A549 (cell line): ENCODE results near the gene RELL2. TPM values are rescaled to one million over a fixed set of nuclear protein-coding genes. Genes with fewer than 3 reads are reported as not detected.

Experiments
- ATAC-seq, 2 experiments: fragments of 200-7000 bp in 1 of 2; fragments of >200 bp in 1 of 2; cut with Nextera tagmentation in 1 of 2; cut with Tn5 transposase in 1 of 2; 3 replicates each; pipeline versions ENCODE4 v1.8.0 to v1.9.1; 2018 to 2020; ENCODE audit warnings: mild to moderate bottlenecking in 1 of 2, moderate library complexity in 1 of 2
- CTCF ChIA-PET: fragments of 300-600 bp; sonication (Branson Sonifier 250); formaldehyde crosslinking; extraction: SDS; loops from one replicate; lab custom pipeline; 2021; ENCODE audit warnings: antibody characterized with exemption, inconsistent platforms; lab: Yijun Ruan, JAX
- POLR2A ChIA-PET: fragments of 350-600 bp; formaldehyde crosslinking; extraction: SDS; loops from one replicate; lab custom pipeline; 2021; ENCODE audit warnings: antibody characterized with exemption, inconsistent platforms; lab: Yijun Ruan, JAX
- DNase-seq, 2 experiments: peaks; one replicate each; pipeline versions ENCODE4 v3.0.0 to v3.0.0-alpha.2; 2011 to 2016; ENCODE audit warnings: low read depth in 1 of 2, low spot score in 1 of 2
- FAIRE-seq: peaks from 2 replicates; lab custom pipeline; 2011; peaks lifted over from hg19 to GRCh38; lab: Jason Lieb, UNC
- H3K27ac ChIP-seq, 2 experiments: fragments of >200 bp; sonication (Bioruptor Twin); formaldehyde crosslinking; 3 replicates each; pipeline ENCODE4 v1.5.1; 2016 to 2017
- H3K4me1 ChIP-seq: fragments of >200 bp; sonication (Bioruptor Twin); formaldehyde crosslinking; 3 replicates; pipeline ENCODE4 v1.6.1; 2016
- H3K4me2 ChIP-seq: fragments of >200 bp; sonication (Bioruptor Twin); formaldehyde crosslinking; 3 replicates; pipeline ENCODE4 v1.6.1; 2016
- H3K4me3 ChIP-seq: fragments of >200 bp; sonication (Bioruptor Twin); formaldehyde crosslinking; 3 replicates; pipeline ENCODE4 v1.5.1; 2016
- H3K9me3 ChIP-seq: fragments of >200 bp; sonication (Bioruptor Twin); formaldehyde crosslinking; 3 replicates; pipeline ENCODE4 v1.6.1; 2016
- CHD2 ChIP-seq: fragments of 150-350 bp; IDR thresholded peaks from 2 replicates; pipeline ENCODE4 v1.6.1; 2014; ENCODE audit warnings: low read length; ENCODE audit not compliant: partially characterized antibody
- EHMT2 ChIP-seq: fragments of 200-600 bp; sonication (generic); IDR thresholded peaks from 2 replicates; pipeline ENCODE4 v1.6.1; 2016; ENCODE audit warnings: antibody characterized with exemption, low read depth, mild to moderate bottlenecking, moderate library complexity
- EP300 ChIP-seq, 2 experiments: fragments of >200 bp; sonication (Bioruptor Twin); formaldehyde crosslinking; IDR thresholded peaks; 2 replicates in 1 of 2; 3 replicates in 1 of 2; pipeline ENCODE4 v1.6.1; 2016 to 2017
- FOXS1 ChIP-seq: fragments of 250-450 bp; sonication (Bioruptor Pico); IDR thresholded peaks from 2 replicates; pipeline ENCODE4 v1.5.0; 2020; ENCODE audit warnings: mild to moderate bottlenecking, moderate library complexity
- HDAC2 ChIP-seq: fragments of 200-600 bp; sonication (generic); IDR thresholded peaks from 2 replicates; pipeline ENCODE4 v1.6.1; 2016
- HOXA7 ChIP-seq: fragments of 250-450 bp; sonication (Bioruptor Pico); IDR thresholded peaks from 2 replicates; pipeline ENCODE4 v1.5.0; 2020; ENCODE audit warnings: mild to moderate bottlenecking, moderate library complexity
- HOXB13 ChIP-seq: fragments of 250-450 bp; sonication (Bioruptor Pico); IDR thresholded peaks from 2 replicates; pipeline ENCODE4 v1.5.0; 2020; ENCODE audit warnings: low read depth, mild to moderate bottlenecking, moderate library complexity
- JUN ChIP-seq, 2 experiments: fragments of >200 bp; sonication (Bioruptor Twin); formaldehyde crosslinking; IDR thresholded peaks; 2 replicates in 1 of 2; 3 replicates in 1 of 2; pipeline ENCODE4 v1.6.1; 2016 to 2017
- MAZ ChIP-seq: fragments of 150-350 bp; IDR thresholded peaks from 2 replicates; pipeline ENCODE4 v1.6.1; 2014; ENCODE audit warnings: antibody characterized with exemption, low read depth, low read length, borderline replicate concordance
- MYC ChIP-seq: IDR thresholded peaks from 2 replicates; pipeline ENCODE4 v1.6.1; 2012; ENCODE audit warnings: mild to moderate bottlenecking, inconsistent platforms, low read length, improper control_type of control experiment, borderline replicate concordance
- PHF8 ChIP-seq: fragments of 200-600 bp; sonication (generic); IDR thresholded peaks from 2 replicates; pipeline ENCODE4 v1.6.1; 2016; ENCODE audit warnings: low read depth, mild to moderate bottlenecking, antibody characterized with exemption, moderate library complexity, borderline replicate concordance
- SMC3 ChIP-seq: fragments of >200 bp; sonication (Bioruptor Twin); formaldehyde crosslinking; IDR thresholded peaks from 3 replicates; pipeline ENCODE4 v1.6.1; 2018; ENCODE audit warnings: inconsistent platforms
- TFCP2L1 ChIP-seq: fragments of 250-450 bp; sonication (Bioruptor Pico); IDR thresholded peaks from 2 replicates; pipeline ENCODE4 v1.5.0; 2021; ENCODE audit warnings: mild to moderate bottlenecking
- ZFP36 ChIP-seq: fragments of 450-650 bp; IDR thresholded peaks from 2 replicates; pipeline ENCODE4 v1.6.1; 2014; ENCODE audit warnings: borderline replicate concordance; ENCODE audit not compliant: partially characterized antibody
- ZSCAN20 ChIP-seq: fragments of 250-450 bp; sonication (Bioruptor Pico); IDR thresholded peaks from 2 replicates; pipeline ENCODE4 v1.8.0; 2022; ENCODE audit warnings: mild to moderate bottlenecking, moderate library complexity
- WGBS: methylation state at CpG from one replicate; pipeline ENCODE4 v1.1.6; 2017; ENCODE audit errors: missing lambda C conversion rate; 5-methylcytosine and 5-hydroxymethylcytosine counted together
- polyA plus RNA-seq, 4 experiments: library from polyadenylated mRNA; depleted of rRNA in 3 of 4; stranded (reverse); fragments of >200 nt; fragmentation: RNase III in 1 of 4; extraction: RNeasy Plus Mini Kit Qiagen cat#74134 plus additional on column Dnase treatment in 1 of 4; gene quantifications; 2 replicates in 3 of 4; 3 replicates in 1 of 4; pipeline ENCODE4 v1.2.3, GENCODE V29; 2011 to 2017
- TF ChIP-seq, protein P1 (sequence below): fragments of 200-600 bp; sonication (generic); IDR thresholded peaks from 2 replicates; pipeline ENCODE4 v1.6.1; 2016; ENCODE audit warnings: antibody characterized with exemption, mild to moderate bottlenecking, moderate library complexity
- TF ChIP-seq, protein P2 (sequence below): IDR thresholded peaks from 2 replicates; pipeline ENCODE4 v1.6.1; 2012
- TF ChIP-seq, protein P3 (sequence below): fragments of >200 bp; sonication (Bioruptor Twin); formaldehyde crosslinking; IDR thresholded peaks from 2 replicates; pipeline ENCODE4 v1.6.1; 2016
- TF ChIP-seq, protein P4 (sequence below): fragments of >200 bp; sonication (Bioruptor Twin); formaldehyde crosslinking; IDR thresholded peaks from 3 replicates; pipeline ENCODE4 v1.6.1; 2016
- TF ChIP-seq, protein P5 (sequence below): IDR thresholded peaks from 2 replicates; pipeline ENCODE4 v1.6.1; 2012

The RELL2 gene
- polyA plus RNA-seq, 2 of the 4 experiments (the other 2 are of a cell fraction): 3.6 to 6.5 TPM

DNA sequence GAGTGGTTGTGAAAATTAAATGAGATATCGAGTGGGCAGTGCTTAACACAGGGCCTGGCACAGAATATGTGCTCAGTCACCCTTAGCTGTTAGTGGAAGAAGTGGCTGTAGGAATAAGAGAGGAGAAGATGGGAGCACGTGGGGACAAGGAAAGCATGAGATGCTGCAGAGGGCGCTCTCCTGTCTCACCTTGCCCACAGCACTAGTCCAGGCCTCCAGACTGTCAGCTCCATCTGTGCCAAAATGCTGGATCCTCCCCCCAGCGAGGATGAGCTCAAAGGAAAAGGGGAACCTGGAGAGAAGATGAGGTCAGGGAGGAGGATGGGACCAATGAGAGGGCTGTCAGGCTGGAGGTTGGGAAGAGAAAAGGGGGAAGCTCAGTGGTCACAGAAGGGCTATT lies 32.7 kb downstream of the RELL2 start (continued):
- TF ChIP-seq, protein P1, sequence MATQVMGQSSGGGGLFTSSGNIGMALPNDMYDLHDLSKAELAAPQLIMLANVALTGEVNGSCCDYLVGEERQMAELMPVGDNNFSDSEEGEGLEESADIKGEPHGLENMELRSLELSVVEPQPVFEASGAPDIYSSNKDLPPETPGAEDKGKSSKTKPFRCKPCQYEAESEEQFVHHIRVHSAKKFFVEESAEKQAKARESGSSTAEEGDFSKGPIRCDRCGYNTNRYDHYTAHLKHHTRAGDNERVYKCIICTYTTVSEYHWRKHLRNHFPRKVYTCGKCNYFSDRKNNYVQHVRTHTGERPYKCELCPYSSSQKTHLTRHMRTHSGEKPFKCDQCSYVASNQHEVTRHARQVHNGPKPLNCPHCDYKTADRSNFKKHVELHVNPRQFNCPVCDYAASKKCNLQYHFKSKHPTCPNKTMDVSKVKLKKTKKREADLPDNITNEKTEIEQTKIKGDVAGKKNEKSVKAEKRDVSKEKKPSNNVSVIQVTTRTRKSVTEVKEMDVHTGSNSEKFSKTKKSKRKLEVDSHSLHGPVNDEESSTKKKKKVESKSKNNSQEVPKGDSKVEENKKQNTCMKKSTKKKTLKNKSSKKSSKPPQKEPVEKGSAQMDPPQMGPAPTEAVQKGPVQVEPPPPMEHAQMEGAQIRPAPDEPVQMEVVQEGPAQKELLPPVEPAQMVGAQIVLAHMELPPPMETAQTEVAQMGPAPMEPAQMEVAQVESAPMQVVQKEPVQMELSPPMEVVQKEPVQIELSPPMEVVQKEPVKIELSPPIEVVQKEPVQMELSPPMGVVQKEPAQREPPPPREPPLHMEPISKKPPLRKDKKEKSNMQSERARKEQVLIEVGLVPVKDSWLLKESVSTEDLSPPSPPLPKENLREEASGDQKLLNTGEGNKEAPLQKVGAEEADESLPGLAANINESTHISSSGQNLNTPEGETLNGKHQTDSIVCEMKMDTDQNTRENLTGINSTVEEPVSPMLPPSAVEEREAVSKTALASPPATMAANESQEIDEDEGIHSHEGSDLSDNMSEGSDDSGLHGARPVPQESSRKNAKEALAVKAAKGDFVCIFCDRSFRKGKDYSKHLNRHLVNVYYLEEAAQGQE: no peak
- TF ChIP-seq HOXA7: no peak
- TF ChIP-seq, protein P2, sequence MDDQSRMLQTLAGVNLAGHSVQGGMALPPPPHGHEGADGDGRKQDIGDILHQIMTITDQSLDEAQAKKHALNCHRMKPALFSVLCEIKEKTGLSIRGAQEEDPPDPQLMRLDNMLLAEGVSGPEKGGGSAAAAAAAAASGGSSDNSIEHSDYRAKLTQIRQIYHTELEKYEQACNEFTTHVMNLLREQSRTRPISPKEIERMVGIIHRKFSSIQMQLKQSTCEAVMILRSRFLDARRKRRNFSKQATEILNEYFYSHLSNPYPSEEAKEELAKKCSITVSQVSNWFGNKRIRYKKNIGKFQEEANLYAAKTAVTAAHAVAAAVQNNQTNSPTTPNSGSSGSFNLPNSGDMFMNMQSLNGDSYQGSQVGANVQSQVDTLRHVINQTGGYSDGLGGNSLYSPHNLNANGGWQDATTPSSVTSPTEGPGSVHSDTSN: no peak
- no peak for TF ChIP-seq ZFP36
- TF ChIP-seq, protein P3, sequence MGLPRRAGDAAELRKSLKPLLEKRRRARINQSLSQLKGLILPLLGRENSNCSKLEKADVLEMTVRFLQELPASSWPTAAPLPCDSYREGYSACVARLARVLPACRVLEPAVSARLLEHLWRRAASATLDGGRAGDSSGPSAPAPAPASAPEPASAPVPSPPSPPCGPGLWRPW: no peak
- TF ChIP-seq, protein P4, sequence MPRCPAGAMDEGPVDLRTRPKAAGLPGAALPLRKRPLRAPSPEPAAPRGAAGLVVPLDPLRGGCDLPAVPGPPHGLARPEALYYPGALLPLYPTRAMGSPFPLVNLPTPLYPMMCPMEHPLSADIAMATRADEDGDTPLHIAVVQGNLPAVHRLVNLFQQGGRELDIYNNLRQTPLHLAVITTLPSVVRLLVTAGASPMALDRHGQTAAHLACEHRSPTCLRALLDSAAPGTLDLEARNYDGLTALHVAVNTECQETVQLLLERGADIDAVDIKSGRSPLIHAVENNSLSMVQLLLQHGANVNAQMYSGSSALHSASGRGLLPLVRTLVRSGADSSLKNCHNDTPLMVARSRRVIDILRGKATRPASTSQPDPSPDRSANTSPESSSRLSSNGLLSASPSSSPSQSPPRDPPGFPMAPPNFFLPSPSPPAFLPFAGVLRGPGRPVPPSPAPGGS: no peak
- TF ChIP-seq MYC: no peak

DNA sequence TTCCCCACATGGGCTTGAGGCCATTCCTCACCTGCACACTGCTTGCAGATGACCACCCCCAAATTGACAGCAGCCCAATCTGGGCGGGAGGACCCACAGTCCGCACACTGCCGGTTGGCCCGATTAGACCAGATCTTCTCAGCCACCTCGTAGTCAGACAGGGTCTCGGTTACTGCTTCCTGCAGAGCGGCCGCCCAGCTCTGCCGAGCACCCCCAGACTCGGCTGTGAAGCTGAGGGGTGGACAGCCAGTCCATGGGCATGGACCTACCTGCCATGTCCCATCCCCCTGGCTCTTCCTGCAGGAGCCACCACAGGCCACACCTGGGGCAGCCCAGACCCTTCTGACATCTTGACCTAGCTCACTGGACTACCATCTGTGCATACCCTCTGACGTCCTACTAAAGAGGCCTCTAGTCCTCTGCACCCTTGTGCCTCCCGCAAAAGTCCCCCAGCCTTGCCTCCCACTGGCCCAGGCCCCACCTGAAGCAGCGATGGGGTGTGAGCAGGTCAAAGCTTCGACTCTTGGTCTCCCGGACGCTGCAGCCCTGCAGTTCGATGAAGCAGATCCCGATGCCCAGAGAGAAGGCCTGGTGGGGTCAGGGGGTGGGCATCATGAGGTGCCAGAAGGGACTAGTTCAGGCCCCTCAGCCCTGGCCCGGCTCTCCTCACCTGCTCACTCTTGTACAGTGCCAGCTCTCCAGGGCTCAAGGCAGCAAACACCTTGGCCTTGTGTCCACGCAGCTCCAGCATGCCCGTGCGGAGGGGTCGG lies 35.5 kb downstream of the RELL2 start:
- ChIA-PET CTCF (interaction anchor here (0.7 to 11.0 kb wide), 6 partner anchors 23 to 314 kb away, joined by 3 to 120 read pairs (median 3); partner anchors contain the start of gene DIAPH1), POLR2A (no interaction called here)
- Histone ChIP-seq H3K9me3 (no peaks in the 10 kb centered on the region), H3K4me3 (no peak overlapping the region), H3K4me1 (no peaks in the 10 kb centered on the region), H3K4me2 (no peak overlapping the region), H3K27ac (no peak overlapping the region)
- TF ChIP-seq HOXB13 (CRISPR knock-in tag) (no peak), EHMT2 (no peak), FOXS1 (CRISPR knock-in tag) (no peak), TFCP2L1 (CRISPR knock-in tag) (no peak), PHF8 (no peak), SMC3 (no peak), EP300 (IDR thresholded peaks at IDR 0.05) (no peak), ZFP36 (no peak), HDAC2 (no peak), MAZ (no peak), ZSCAN20 (no peak), JUN (IDR thresholded peaks at IDR 0.05) (no peak), CHD2 (no peak)
- TF ChIP-seq, protein P4: no peak
- TF ChIP-seq, protein P5, sequence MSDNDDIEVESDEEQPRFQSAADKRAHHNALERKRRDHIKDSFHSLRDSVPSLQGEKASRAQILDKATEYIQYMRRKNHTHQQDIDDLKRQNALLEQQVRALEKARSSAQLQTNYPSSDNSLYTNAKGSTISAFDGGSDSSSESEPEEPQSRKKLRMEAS: no peak
- DNase-seq (no peak), ATAC-seq (no peak), FAIRE-seq (no peak)
- 92% methylated on average over 15 of the region's 23 CpGs for WGBS
